Activated CD8-positive, alpha-beta memory T cell treated with anti-CD3 and anti-CD28 coated beads for 24 hours (primary cell): ENCODE results near the gene EFCAB3.
"Not testable (repeated sequence)": the region's sequence is repeated elsewhere in the genome, so short reads cannot be mapped to it uniquely, and the experiment has no call there.

Experiments
- DNase-seq: peaks from one replicate; pipeline ENCODE4 v3.0.0-alpha.2; 2020

EFCAB3 gene

DNA sequence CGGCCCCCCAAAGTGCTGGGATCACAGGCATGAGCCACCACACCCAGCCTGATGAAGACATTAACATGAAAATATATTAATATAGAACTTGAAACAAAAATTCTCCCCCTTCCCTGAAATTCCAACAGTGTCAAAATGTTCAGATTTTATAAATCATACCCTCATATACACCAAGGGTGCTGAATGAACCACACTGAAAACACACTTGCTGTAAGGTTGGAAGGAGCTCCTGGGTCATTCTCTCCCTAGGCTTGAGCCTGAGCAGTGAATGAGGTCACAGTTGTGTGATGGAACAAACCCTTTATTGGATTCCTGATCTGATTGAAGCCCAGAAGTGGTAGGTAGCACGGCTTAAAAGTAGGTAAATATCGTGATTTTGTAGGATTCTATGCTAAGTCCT, at the start of gene EFCAB3:
Gene EFCAB3 (plus strand): TSS at position 301 of the 400 bp plus-strand sequence. CDS start 2,427 bp downstream, outside the sequence.
- DNase-seq = no peak

- DNase-seq = no peak
Observed at GRCh38 chr17:62336527-62336926, 43.8 kb upstream of the EFCAB3 start.

DNA sequence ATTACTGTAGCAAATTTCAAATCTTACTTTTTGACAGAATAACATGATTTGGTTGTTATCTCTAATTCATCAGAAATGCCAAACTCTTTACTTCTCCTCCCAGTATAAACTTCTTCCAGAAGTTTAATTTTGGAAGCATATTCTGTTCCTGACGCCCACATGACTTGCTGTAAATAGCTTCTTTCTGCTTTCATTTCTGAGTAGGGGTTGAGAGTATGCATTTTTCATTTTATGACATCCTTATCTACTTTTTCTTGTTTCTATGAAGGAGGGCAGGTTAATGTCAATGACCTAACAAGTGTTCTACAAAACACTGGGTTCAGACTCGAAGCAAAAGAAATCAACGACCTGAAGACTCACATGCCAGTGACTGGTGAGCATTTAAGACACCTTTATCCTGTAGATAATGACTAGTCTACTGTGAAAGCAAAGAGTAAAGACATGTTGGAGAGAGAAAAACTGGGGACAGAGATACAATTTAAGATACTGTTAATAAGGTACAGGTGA, 36.5 kb upstream of the EFCAB3 start:
- DNase-seq = no peak

DNA sequence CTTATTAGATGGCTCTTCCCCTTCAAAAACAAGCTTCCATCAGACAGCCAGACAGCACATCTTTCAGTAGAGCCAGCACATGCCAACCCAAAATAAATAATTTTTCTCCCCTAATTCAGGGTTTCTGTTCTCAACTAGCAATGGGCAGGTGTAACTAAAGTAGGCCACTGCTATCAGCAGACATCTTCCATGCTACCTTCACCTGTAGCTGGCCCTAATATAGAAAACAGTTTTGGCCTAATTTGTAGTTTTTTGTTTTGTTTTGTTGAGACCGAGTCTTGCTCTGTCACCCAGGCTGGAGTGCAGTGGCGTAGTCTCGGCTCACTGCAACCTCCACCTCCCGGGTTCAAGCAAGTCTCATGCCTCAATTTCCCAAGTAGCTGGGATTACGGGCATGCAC, 29.2 kb upstream of the EFCAB3 start:
- no peak for DNase-seq

GRCh38 chr17:62366191-62366590, 14.2 kb upstream of the EFCAB3 start:
- no peak for DNase-seq

GRCh38 chr17:62381561-62381960, 1.2 kb downstream of the EFCAB3 start:
- no peak for DNase-seq

DNA sequence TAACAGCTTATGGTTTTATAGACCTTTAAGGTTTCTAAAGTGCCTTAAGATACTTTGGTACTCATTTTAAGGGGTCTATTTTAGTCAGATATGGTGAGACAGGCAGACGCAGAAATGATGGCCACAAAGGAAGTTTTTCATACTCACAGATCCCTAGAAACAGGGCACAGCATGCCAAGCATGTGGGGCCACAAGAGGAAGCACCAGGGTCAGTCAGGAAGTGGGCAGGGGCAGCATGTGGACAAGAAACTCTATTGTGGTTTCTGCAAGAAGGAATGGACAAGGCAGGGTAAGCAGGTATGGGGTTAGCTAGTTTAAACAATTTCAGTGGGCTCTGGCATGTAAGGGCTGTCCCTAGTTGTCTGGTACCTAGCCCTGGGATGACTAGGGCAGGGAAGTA, 8.5 kb downstream of the EFCAB3 start:
- DNase-seq = no peak

DNA sequence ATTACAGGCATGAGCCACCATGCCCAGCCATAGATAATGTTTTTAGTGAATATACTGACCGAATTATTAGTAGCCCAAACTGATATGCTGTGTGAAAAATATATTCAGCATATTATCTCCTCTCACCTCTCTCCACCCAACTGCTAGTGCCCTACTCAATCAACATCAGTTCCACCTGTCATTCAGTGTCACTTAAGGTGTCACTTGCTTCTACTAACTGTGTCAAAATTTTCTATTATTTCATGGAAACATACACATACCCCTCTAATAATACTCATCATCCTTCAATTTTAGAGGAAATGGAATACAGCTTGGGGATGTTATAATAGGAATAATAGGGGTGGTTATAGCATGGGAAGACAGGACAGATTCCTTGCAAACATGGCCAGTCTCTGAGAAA, 12.6 kb downstream of the EFCAB3 start:
- DNase-seq = no peak

DNA sequence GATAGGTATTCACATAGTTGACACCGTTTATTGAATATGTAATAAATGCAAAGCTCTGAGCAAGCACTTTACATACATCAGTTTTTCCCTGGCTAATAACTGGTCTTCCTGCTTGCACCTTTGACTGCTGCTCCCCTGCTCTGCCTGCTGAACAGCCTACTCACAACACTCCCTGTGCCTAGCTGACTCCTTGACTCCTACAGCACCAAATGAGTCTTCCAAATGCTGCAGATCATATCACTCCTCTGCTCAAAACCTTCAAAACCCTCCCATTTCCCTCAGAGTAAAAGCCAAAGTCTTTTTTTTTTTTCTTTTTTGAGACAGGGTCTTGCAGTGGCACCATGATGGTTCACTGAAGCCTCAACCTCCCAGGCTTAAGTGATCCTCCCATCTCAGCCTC, 18.5 kb downstream of the EFCAB3 start:
- no peak for DNase-seq

- DNase-seq = no peak
Observed at GRCh38 chr17:62405451-62405850, 25.1 kb downstream of the EFCAB3 start.

DNA sequence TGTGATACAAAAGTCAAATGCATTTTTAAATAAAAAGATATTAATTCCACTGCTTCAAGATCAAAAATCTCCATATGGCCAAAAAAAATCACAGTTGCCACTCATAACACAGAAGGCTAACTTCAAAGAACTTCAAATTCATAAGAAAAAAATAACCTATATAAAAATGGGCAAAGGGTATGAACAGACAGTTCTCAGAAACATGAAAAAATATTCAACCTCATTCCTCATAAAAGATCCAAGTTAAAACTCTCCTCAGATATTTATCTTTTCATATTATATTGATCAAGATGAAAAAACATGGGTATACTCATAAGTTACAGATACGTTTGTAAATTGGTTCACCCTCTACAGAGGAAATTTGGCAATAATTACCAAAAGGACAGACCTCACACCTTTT, 32.7 kb downstream of the EFCAB3 start:
- not testable (repeated sequence) for DNase-seq

GRCh38 chr17:62423647-62424461, 43.5 kb downstream of the EFCAB3 start, which contains the start of gene METTL2A:
Gene METTL2A, plus strand, starts transcription at chr17:62423897. Its CDS starts 6 bp downstream, at chr17:62423903.
- DNase-seq = peak; percentile 90

DNA sequence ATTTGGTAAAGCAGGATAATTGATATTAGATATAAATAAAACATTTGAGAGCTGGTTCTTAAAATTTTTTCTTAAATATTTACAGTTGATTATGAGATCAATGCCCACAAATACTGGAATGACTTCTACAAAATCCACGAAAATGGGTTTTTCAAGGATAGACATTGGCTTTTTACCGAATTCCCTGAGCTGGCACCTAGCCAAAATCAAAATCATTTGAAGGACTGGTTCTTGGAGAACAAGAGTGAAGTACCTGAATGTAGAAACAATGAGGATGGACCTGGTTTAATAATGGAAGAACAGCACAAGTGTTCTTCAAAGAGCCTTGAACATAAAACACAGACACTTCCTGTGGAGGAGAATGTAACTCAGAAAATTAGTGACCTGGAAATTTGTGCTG, 45.9 kb downstream of the EFCAB3 start:
- not testable (repeated sequence) for DNase-seq

- not testable (repeated sequence) for DNase-seq
Observed at GRCh38 chr17:62435251-62435650, 54.9 kb downstream of the EFCAB3 start.

- DNase-seq = not testable (repeated sequence)
Observed at GRCh38 chr17:62441181-62441580, 60.8 kb downstream of the EFCAB3 start.

DNA sequence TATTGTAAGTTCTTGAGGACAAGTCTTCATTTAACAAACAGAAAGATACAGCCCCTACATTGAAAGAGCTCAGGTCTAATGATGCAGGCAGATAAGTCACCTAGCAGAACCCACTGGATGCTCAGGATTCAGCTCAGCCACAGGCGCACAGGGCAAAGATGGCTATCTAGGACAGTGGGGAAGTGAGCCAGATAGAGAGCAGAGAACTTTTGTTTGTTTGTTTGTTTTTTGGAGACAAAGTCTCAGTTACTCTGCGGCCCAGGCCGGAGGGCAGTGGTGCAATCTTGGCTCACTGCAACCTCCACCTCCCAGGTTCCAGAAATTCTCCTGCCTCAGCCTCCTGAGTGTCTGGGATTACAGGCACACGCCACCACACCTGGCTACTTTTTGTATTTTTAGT, 63.7 kb downstream of the EFCAB3 start:
- no peak for DNase-seq

GRCh38 chr17:62445791-62446190, 65.4 kb downstream of the EFCAB3 start:
- not testable (repeated sequence) for DNase-seq

- not testable (repeated sequence) for DNase-seq
Observed at GRCh38 chr17:62452195-62452594, 71.8 kb downstream of the EFCAB3 start.

DNA sequence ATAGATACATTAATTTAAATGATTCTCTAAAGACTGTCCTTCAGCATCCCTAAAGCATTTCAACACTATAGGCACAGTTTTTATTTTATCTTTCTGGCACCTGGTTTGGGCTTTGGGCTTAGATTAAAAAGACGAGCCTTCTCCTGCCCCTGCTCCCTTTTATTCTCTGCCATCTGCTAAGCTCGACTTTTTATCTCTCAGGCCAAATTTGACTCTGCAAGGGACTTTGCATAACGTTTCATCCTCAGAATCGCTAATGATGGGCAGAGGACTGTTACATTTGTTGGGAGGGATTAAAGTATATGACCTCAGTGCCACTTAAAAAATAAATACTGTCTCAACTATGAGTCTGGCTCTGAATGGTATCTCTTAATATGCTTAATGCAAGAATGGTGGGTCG, 72.7 kb downstream of the EFCAB3 start:
- DNase-seq = not testable (repeated sequence)

- not testable (repeated sequence) for DNase-seq
Observed at GRCh38 chr17:62453656-62454055, 73.3 kb downstream of the EFCAB3 start.

DNA sequence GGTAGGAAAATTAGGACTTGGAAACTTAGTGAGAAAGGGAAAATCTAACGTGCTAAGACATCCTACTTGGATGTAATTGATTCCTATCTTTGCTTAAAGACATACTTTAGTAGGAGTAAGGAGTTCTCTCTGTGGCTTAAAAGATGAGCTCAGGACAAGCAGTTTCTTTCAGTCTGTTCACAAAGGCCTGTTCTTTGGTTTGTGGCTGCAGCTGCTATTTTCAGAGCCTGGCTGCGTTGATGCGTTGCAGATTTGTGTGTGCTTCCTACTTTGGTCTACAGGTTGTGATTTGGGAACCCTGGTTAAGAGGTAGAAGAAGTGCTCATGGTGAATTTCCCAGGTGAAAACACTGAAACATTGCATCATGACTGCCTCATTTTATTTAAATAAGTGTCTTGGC, 73.8 kb downstream of the EFCAB3 start:
- not testable (repeated sequence) for DNase-seq

- no peak for DNase-seq
Observed at GRCh38 chr17:62456016-62456415, 75.7 kb downstream of the EFCAB3 start.

- DNase-seq = not testable (repeated sequence)
Observed at GRCh38 chr17:62458483-62458882, 78.1 kb downstream of the EFCAB3 start.

DNA sequence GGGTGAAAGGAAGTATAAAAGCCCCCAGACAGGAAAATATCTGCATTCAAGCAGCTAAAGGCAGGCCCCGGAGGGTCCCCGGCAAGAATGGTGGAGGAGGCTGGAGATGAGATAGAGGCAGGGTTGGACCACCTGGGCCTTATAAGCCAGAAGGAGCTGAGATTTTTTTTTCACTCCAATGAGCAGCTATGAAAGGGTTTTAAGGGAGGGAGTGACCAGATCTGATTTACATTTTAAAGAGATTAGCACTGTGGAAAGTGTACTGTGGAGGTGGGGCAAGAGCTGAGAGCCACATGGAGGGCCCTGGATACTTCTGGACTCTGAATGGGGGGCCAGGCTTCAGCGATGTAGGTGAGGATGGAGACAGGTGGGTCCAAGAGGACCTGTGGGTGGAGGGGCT, 84.1 kb downstream of the EFCAB3 start:
- DNase-seq = not testable (repeated sequence)
